H1 (cell line): ENCODE data around the gene DCDC2.

Experiments
- CTCF ChIP-seq, 3 experiments: IDR thresholded peaks; 1 replicate in 2 of 3; 2 replicates in 1 of 3; pipeline versions ENCODE4 v1.5.1 to v1.6.1; 2011; ENCODE audit warnings: low read length in 3 of 3, mild to moderate bottlenecking in 3 of 3, inconsistent platforms in 2 of 3, low read depth in 1 of 3, moderate library complexity in 1 of 3; ENCODE audit not compliant: insufficient read depth in 1 of 3; ENCODE audit errors: control extremely low read depth in 1 of 3
- EP300 ChIP-seq, 2 experiments: IDR thresholded peaks; 1 replicate in 1 of 2; 2 replicates in 1 of 2; pipeline ENCODE4 v1.6.1; 2011 to 2012; ENCODE audit warnings: low read depth in 2 of 2, low read length in 2 of 2, mild to moderate bottlenecking in 2 of 2, borderline replicate concordance in 1 of 2, inconsistent platforms in 1 of 2, moderate library complexity in 1 of 2
- MAX ChIP-seq: IDR thresholded peaks from 2 replicates; pipeline ENCODE4 v1.6.1; 2012; ENCODE audit warnings: inconsistent platforms
- POLR2A ChIP-seq, 2 experiments: IDR thresholded peaks; 1 replicate in 1 of 2; 2 replicates in 1 of 2; pipeline ENCODE4 v1.6.1; 2011; ENCODE audit warnings: low read depth in 2 of 2, low read length in 2 of 2, mild to moderate bottlenecking in 2 of 2; ENCODE audit errors: control extremely low read depth in 1 of 2
- POU5F1 ChIP-seq: IDR thresholded peaks from 2 replicates; pipeline ENCODE4 v1.6.1; 2011; ENCODE audit warnings: low read depth, mild to moderate bottlenecking, low read length, moderate library complexity

GRCh38 chr6:24194978-24195700, 162.7 kb downstream of the DCDC2 start:
- TF ChIP-seq POLR2A (IDR thresholded peaks at IDR 0.05; ENCODE audit: control extremely low read depth in 1 of 2, low read depth in 2 of 2, low read length in 2 of 2), result no peak
- no peak for TF ChIP-seq CTCF (IDR thresholded peaks at IDR 0.05; ENCODE audit: control extremely low read depth in 1 of 3, insufficient read depth in 1 of 3, low read depth in 1 of 3, low read length in 3 of 3)
- no peak for TF ChIP-seq MAX
- no peak for TF ChIP-seq POU5F1
- TF ChIP-seq EP300 (IDR thresholded peaks at IDR 0.05; ENCODE audit: borderline replicate concordance in 1 of 2, low read depth in 2 of 2, low read length in 2 of 2), result no peak
